ENCODE data around the gene UBE2U.

- TF ChIP-seq CTCF (IDR thresholded peaks at IDR 0.05 in 2 of 3, conservative IDR thresholded peaks at IDR 0.05 in 1 of 3; ENCODE audit: borderline replicate concordance in 1 of 3, insufficient read depth in 1 of 3, low read depth in 2 of 3, low read length in 2 of 3) (no peak), POLR2A (IDR thresholded peaks at IDR 0.05; ENCODE audit: borderline replicate concordance, extremely low read depth, insufficient read depth, insufficient read length) (no peak), RAD21 (IDR thresholded peaks at IDR 0.05; ENCODE audit: low read depth) (no peak), EZH2 (IDR thresholded peaks at IDR 0.05) (no peak), FOSL1 (IDR thresholded peaks at IDR 0.05; ENCODE audit: low read depth) (no peak)
Measured at GRCh38 chr1:64229307-64229706, 25.9 kb downstream of the UBE2U start.
